MCF 10A (cell line): ENCODE data around the gene PSMD14. TPM values are rescaled to one million over a fixed set of nuclear protein-coding genes. Genes with fewer than 3 reads are reported as not detected.

Experiments
- BruUV-seq: library from RNA; stranded (reverse); fragments of 400-500 nt; replicated peaks from 2 replicates; lab custom pipeline; 2021; lab: Mats Ljungman, UMichigan
- CTCF ChIA-PET: fragments of 300-600 bp; sonication (Branson Sonifier 250); formaldehyde crosslinking; extraction: SDS; loops from one replicate; lab custom pipeline; 2021; ENCODE audit warnings: antibody characterized with exemption, inconsistent platforms; lab: Yijun Ruan, JAX
- POLR2A ChIA-PET: fragments of 300-600, 350-650 bp; sonication (Branson Sonifier 250); formaldehyde crosslinking; extraction: SDS; loops from one replicate; lab custom pipeline; 2020; ENCODE audit warnings: antibody characterized with exemption, inconsistent platforms; lab: Yijun Ruan, JAX
- DNase-seq: peaks from one replicate; pipeline ENCODE4 v3.0.0-alpha.2; 2018; ENCODE audit not compliant: unreplicated experiment
- H3K27ac Mint-ChIP-seq: one replicate; pipeline ENCODE4 v1.8.0; 2022; ENCODE audit warnings: mild to moderate bottlenecking, low read depth, mixed read lengths; ENCODE audit not compliant: unreplicated experiment
- H3K27me3 Mint-ChIP-seq: one replicate; pipeline ENCODE4 v1.8.0; 2022; ENCODE audit warnings: mixed read lengths; ENCODE audit not compliant: insufficient read depth, unreplicated experiment
- H3K36me3 Mint-ChIP-seq: one replicate; pipeline ENCODE4 v1.8.0; 2022; ENCODE audit warnings: mild to moderate bottlenecking, moderate library complexity, mixed read lengths; ENCODE audit not compliant: insufficient read depth, unreplicated experiment
- H3K4me1 Mint-ChIP-seq: one replicate; pipeline ENCODE4 v1.8.0; 2022; ENCODE audit warnings: mixed read lengths; ENCODE audit not compliant: insufficient read depth, unreplicated experiment
- H3K4me3 Mint-ChIP-seq: one replicate; pipeline ENCODE4 v1.8.0; 2022; ENCODE audit warnings: mild to moderate bottlenecking, moderate library complexity, mixed read lengths; ENCODE audit not compliant: unreplicated experiment
- H3K9me3 Mint-ChIP-seq: one replicate; pipeline ENCODE4 v1.8.0; 2022; ENCODE audit warnings: mixed read lengths; ENCODE audit not compliant: unreplicated experiment
- intact Hi-C: fragments of 100-400 bp; cut with micrococcal nuclease; formaldehyde crosslinking; loops from 2 replicates; pipeline ENCODE4 v1.14.1; 2022
- total RNA-seq: library from RNA; stranded (reverse); gene quantifications from 2 replicates; pipeline ENCODE4 v1.2.3, GENCODE V29; 2022
- TF ChIP-seq, protein P1 (sequence below): fragments of 200-600 bp; IDR thresholded peaks from one replicate; pipeline ENCODE4 v1.8.0; 2022; ENCODE audit warnings: antibody characterized with exemption, mild to moderate bottlenecking; ENCODE audit not compliant: unreplicated experiment

The PSMD14 gene
- total RNA-seq, 1 experiment from 2014 or later = 130 TPM

DNA sequence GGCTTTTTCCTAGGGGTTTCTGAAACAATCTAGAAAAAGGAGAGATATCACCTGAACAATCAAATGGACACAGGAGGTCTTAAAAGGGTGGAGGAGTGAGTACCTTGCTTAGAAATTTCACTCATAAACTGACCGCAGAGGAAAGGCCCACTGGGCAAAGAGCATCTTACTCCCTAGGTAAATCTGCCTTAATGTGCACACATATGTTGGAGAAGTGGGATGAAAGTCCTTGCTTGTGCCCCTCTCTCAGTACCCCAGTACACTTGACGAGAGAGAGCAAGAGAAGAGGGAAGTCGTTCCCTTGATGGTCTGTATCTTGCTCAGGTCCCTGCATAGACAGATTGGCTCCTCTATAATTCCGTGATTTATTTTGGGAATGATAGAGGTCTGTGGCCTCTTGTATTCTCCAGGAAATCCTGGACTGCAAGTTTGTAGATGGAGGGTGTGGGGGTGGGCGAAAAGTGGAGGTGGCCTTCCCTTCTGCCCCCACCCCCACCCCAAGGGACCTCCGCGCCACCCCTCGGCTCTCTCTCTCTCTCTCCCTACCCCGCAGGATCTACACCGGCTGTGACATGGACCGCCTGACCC is 114.7 kb downstream of the PSMD14 start:
- intact Hi-C loops = no loop called here
- Mint-ChIP-seq H3K27ac (no peak overlapping the region), H3K27me3 (peaks cover 11% of the 10 kb centered on the region), H3K9me3 (peaks cover 8% of the 10 kb centered on the region), H3K4me3 (no peak overlapping the region), H3K4me1 (no peaks in the 10 kb centered on the region), H3K36me3 (peaks cover 6% of the 10 kb centered on the region)
- CTCF ChIA-PET = no interaction called here
- no TSS peak for BruUV-seq
- DNase-seq = no peak
- POLR2A ChIA-PET = no interaction called here
- TF ChIP-seq, protein P1, sequence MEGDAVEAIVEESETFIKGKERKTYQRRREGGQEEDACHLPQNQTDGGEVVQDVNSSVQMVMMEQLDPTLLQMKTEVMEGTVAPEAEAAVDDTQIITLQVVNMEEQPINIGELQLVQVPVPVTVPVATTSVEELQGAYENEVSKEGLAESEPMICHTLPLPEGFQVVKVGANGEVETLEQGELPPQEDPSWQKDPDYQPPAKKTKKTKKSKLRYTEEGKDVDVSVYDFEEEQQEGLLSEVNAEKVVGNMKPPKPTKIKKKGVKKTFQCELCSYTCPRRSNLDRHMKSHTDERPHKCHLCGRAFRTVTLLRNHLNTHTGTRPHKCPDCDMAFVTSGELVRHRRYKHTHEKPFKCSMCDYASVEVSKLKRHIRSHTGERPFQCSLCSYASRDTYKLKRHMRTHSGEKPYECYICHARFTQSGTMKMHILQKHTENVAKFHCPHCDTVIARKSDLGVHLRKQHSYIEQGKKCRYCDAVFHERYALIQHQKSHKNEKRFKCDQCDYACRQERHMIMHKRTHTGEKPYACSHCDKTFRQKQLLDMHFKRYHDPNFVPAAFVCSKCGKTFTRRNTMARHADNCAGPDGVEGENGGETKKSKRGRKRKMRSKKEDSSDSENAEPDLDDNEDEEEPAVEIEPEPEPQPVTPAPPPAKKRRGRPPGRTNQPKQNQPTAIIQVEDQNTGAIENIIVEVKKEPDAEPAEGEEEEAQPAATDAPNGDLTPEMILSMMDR = no peak

DNA sequence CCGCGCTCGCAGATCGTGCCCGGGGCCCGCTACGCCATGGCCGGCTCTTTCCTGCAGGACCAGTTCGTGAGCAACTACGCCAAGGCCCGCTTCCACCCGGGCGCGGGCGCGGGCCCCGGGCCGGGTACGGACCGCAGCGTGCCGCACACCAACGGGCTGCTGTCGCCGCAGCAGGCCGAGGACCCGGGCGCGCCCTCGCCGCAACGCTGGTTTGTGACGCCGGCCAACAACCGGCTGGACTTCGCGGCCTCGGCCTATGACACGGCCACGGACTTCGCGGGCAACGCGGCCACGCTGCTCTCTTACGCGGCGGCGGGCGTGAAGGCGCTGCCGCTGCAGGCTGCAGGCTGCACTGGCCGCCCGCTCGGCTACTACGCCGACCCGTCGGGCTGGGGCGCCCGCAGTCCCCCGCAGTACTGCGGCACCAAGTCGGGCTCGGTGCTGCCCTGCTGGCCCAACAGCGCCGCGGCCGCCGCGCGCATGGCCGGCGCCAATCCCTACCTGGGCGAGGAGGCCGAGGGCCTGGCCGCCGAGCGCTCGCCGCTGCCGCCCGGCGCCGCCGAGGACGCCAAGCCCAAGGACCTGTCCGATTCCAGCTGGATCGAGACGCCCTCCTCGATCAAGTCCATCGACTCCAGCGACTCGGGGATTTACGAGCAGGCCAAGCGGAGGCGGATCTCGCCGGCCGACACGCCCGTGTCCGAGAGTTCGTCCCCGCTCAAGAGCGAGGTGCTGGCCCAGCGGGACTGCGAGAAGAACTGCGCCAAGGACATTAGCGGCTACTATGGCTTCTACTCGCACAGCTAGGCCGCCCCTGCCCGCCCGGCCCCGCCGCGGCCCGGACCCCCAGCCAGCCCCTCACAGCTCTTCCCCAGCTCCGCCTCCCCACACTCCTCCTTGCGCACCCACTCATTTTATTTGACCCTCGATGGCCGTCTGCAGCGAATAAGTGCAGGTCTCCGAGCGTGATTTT is 115.5 kb downstream of the PSMD14 start:
- DNase-seq = no peak

DNA sequence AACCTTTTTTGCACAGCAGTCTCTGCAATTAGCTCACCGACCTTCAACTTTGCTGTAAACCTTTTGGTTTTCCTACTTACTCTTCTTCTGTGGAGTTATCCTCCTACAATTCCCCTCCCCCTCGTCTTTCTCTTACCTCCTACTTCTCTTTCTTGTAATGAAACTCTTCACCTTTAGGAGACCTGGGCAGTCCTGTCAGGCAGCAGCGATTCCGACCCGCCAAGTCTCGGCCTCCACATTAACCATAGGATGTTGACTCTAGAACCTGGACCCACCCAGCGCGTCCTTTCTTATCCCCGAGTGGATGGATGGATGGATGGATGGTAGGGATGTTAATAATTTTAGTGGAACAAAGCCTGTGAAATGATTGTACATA is 116.2 kb downstream of the PSMD14 start:
- POLR2A ChIA-PET = no interaction called here
- intact Hi-C loops = no loop called here
- no peak overlapping the region for H3K4me3 Mint-ChIP-seq
- CTCF ChIA-PET = no interaction called here
- no peak for DNase-seq
- peaks cover 8% of the 10 kb centered on the region for H3K9me3 Mint-ChIP-seq
- TF ChIP-seq, protein P1 = no peak
- H3K27ac Mint-ChIP-seq = no peak overlapping the region
- BruUV-seq = no TSS peak
- no peaks in the 10 kb centered on the region for H3K27me3 Mint-ChIP-seq
- no peaks in the 10 kb centered on the region for H3K4me1 Mint-ChIP-seq
- H3K36me3 Mint-ChIP-seq = peaks cover 6% of the 10 kb centered on the region

More for the DNA sequence above, 115.5 kb downstream of the PSMD14 start:
- no TSS peak for BruUV-seq
- ChIA-PET CTCF (no interaction called here), POLR2A (no interaction called here)
- intact Hi-C loops = no loop called here
- TF ChIP-seq, protein P1 = no peak
- Mint-ChIP-seq H3K4me3 (no peak overlapping the region), H3K36me3 (peaks cover 6% of the 10 kb centered on the region), H3K27me3 (peaks cover 3% of the 10 kb centered on the region), H3K4me1 (no peaks in the 10 kb centered on the region), H3K27ac (no peak overlapping the region), H3K9me3 (peaks cover 8% of the 10 kb centered on the region)

DNA sequence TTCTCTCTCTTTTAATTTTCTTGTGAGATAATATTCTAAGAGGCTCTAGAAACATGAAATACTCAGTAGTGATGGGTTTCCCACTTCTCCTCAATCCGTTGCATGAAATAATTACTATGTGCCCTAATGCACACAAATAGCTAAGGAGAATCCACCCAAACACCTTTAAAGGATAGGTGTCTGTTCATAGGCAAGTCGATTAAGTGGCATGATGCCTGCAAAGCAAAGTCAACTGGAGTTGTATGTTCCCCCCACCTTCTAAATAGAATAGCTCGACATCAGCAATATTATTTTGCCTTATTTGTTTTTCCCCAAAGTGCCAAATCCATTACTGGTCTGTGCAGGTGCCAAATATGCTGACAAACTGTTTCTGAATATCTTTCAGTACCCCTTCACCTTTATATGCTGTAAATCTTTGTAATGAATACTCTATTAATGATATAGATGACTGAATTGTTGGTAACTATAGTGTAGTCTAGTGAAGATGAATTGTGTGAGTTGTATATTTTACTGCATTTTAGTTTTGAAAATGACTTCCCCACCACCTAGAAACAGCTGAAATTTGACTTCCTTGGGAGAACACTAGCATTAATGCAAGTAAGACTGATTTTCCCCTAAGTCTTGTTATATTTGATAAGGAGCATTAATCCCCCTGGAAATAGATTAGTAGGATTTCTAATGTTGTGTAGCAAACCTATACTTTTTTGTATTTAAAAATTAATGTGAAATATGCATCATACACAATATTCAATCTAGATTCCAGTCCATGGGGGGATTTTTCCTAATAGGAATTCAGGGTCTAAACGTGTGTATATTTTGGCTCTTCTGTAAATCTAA is 116.9 kb downstream of the PSMD14 start:
- POLR2A ChIA-PET = no interaction called here
- BruUV-seq = no TSS peak
- Mint-ChIP-seq H3K4me3 (no peak overlapping the region), H3K4me1 (no peaks in the 10 kb centered on the region), H3K9me3 (peaks cover 8% of the 10 kb centered on the region), H3K36me3 (peaks cover 6% of the 10 kb centered on the region), H3K27me3 (no peaks in the 10 kb centered on the region), H3K27ac (no peak overlapping the region)
- CTCF ChIA-PET = no interaction called here
- DNase-seq = no peak
- TF ChIP-seq, protein P1 = no peak
- intact Hi-C loops = no loop called here
